HG03139 (cell line): ENCODE results near the gene NPC1L1.

Experiments used
- ATAC-seq: cut with Tn5 transposase; IDR thresholded peaks from one replicate; pipeline ENCODE4 v1.9.1; 2021; ENCODE audit not compliant: unreplicated experiment

The NPC1L1 gene

GRCh38 chr7:44541028-44541869, at the start of gene NPC1L1:
NPC1L1 (minus strand) TSS chr7:44541330; CDS start chr7:44541259, 71 bp downstream.
- no peak for ATAC-seq

- ATAC-seq: no peak
These were observed 49.8 kb upstream of the NPC1L1 start for GRCh38 chr7:44590910-44591309.

- ATAC-seq: no peak
These were observed 46.9 kb upstream of the NPC1L1 start for GRCh38 chr7:44587843-44588711.

GRCh38 chr7:44583146-44583865, 42.2 kb upstream of the NPC1L1 start:
- no peak for ATAC-seq

GRCh38 chr7:44581879-44582603, 40.9 kb upstream of the NPC1L1 start, which contains the start of gene TMED4:
TMED4 (minus strand) TSS chr7:44582231; CDS start chr7:44582206, 25 bp downstream.
- ATAC-seq: peak; percentile 74

- ATAC-seq: peak; percentile 33
These were observed 40.1 kb upstream of the NPC1L1 start for GRCh38 chr7:44580945-44581878.

GRCh38 chr7:44576228-44576627, 35.1 kb upstream of the NPC1L1 start:
- ATAC-seq: no peak

- ATAC-seq: no peak
These were observed 33.9 kb upstream of the NPC1L1 start for GRCh38 chr7:44575054-44575453.

GRCh38 chr7:44574287-44574872, 33.2 kb upstream of the NPC1L1 start:
- ATAC-seq: peak; percentile 25

GRCh38 chr7:44573464-44574286, 32.5 kb upstream of the NPC1L1 start, which contains the start of gene DDX56:
DDX56 (minus strand) TSS chr7:44573908; CDS start chr7:44573895, 13 bp downstream.
- peak; percentile 90 for ATAC-seq

GRCh38 chr7:44572771-44573170, 31.6 kb upstream of the NPC1L1 start:
- ATAC-seq: no peak

- no peak for ATAC-seq
These were observed 28.8 kb upstream of the NPC1L1 start for GRCh38 chr7:44569959-44570358.

GRCh38 chr7:44568771-44569560, 27.8 kb upstream of the NPC1L1 start:
- ATAC-seq: no peak

GRCh38 chr7:44567884-44568283, 26.8 kb upstream of the NPC1L1 start:
- no peak for ATAC-seq

- ATAC-seq: no peak
These were observed 25.6 kb upstream of the NPC1L1 start for GRCh38 chr7:44566680-44567079.

- no peak for ATAC-seq
These were observed 24.8 kb upstream of the NPC1L1 start for GRCh38 chr7:44565795-44566559.
